Dermis microvascular lymphatic vessel endothelial cell (primary cell): ENCODE measurements around the gene TRPV3. TPM values are rescaled to one million over a fixed set of nuclear protein-coding genes. Genes with fewer than 3 reads are reported as not detected.

Source experiments
- DNase-seq, 2 donors: peaks; one replicate each; pipeline versions ENCODE4 v3.0.0 to v3.0.0-alpha.2; 2010; ENCODE audit warnings: low read depth in 2 of 2
- total RNA-seq: library from RNA; depleted of rRNA; stranded (reverse); fragments of >200 nt; gene quantifications from 2 replicates; pipeline ENCODE4 v1.2.1, GENCODE V29; 2014

TRPV3 gene
- total RNA-seq, 1 donor from 2014 or later, result 0.13 TPM

GRCh38 chr17:3547628-3548027 is 10.0 kb downstream of the TRPV3 start:
- no peak for DNase-seq

- DNase-seq, result no peak
Measured at GRCh38 chr17:3546997-3547396, 10.6 kb downstream of the TRPV3 start.

- DNase-seq, result no peak
Measured at GRCh38 chr17:3546521-3546920, 11.1 kb downstream of the TRPV3 start.

- no peak for DNase-seq
Measured at GRCh38 chr17:3545151-3545550, 12.5 kb downstream of the TRPV3 start.

- no peak for DNase-seq
Measured at GRCh38 chr17:3544365-3544764, 13.2 kb downstream of the TRPV3 start.

- no peak for DNase-seq
Measured at GRCh38 chr17:3543453-3543852, 14.2 kb downstream of the TRPV3 start.

- DNase-seq, result no peak
Measured at GRCh38 chr17:3542410-3543088, 15.1 kb downstream of the TRPV3 start.

- no peak for DNase-seq
Measured at GRCh38 chr17:3539881-3540540, 17.6 kb downstream of the TRPV3 start.

GRCh38 chr17:3536716-3537115 is 20.9 kb downstream of the TRPV3 start:
- DNase-seq, result no peak

GRCh38 chr17:3535253-3535995 is 22.2 kb downstream of the TRPV3 start:
- peak in 1 of 2 donors; percentile 52 for DNase-seq

GRCh38 chr17:3534881-3535252 is 22.7 kb downstream of the TRPV3 start:
- no peak for DNase-seq

GRCh38 chr17:3533752-3534151 is 23.9 kb downstream of the TRPV3 start:
- DNase-seq, result no peak

- no peak for DNase-seq
Measured at GRCh38 chr17:3532859-3533142, 24.8 kb downstream of the TRPV3 start.

- DNase-seq, result no peak
Measured at GRCh38 chr17:3532106-3532858, 25.3 kb downstream of the TRPV3 start.

- DNase-seq, result no peak
Measured at GRCh38 chr17:3531266-3532101, 26.1 kb downstream of the TRPV3 start.

GRCh38 chr17:3529817-3530741 is 27.5 kb downstream of the TRPV3 start:
- DNase-seq, result no peak

GRCh38 chr17:3528880-3529511 is 28.6 kb downstream of the TRPV3 start:
- no peak for DNase-seq

- no peak for DNase-seq
Measured at GRCh38 chr17:3528403-3528851, 29.2 kb downstream of the TRPV3 start.

GRCh38 chr17:3527896-3528295 is 29.7 kb downstream of the TRPV3 start:
- DNase-seq, result no peak

- DNase-seq, result no peak
Measured at GRCh38 chr17:3527468-3527867, 30.1 kb downstream of the TRPV3 start.
